HEK293 (cell line): ENCODE results near the gene STK4.
"Not testable (repeated sequence)": the region's sequence is repeated elsewhere in the genome, so short reads cannot be mapped to it uniquely, and the experiment has no call there.

Experiments
- KLF16 ChIP-seq: fragments of 450-650 bp; formaldehyde crosslinking; IDR thresholded peaks from 2 replicates; pipeline ENCODE4 v1.5.1; 2017; ENCODE audit warnings: missing biosample characterization, missing genetic modification characterization
- PRDM1 ChIP-seq: fragments of 450-650 bp; formaldehyde crosslinking; IDR thresholded peaks from 2 replicates; pipeline ENCODE4; 2016; ENCODE audit warnings: missing biosample characterization, missing genetic modification characterization
- ZBTB48 ChIP-seq: fragments of 450-650 bp; formaldehyde crosslinking; IDR thresholded peaks from 2 replicates; pipeline ENCODE4 v1.5.1; 2016; ENCODE audit warnings: missing biosample characterization, missing genetic modification characterization
- ZFP41 ChIP-seq: fragments of 450-650 bp; formaldehyde crosslinking; IDR thresholded peaks from 2 replicates; pipeline ENCODE4 v1.5.1; 2016; ENCODE audit warnings: missing biosample characterization, missing genetic modification characterization, borderline replicate concordance
- ZNF138 ChIP-seq: fragments of 450-650 bp; formaldehyde crosslinking; IDR thresholded peaks from 2 replicates; pipeline ENCODE4 v1.5.1; 2016; ENCODE audit warnings: missing biosample characterization, missing genetic modification characterization, borderline replicate concordance
- ZNF140 ChIP-seq: fragments of 450-650 bp; formaldehyde crosslinking; IDR thresholded peaks from 2 replicates; pipeline ENCODE4 v1.5.1; 2016; ENCODE audit warnings: missing biosample characterization, missing genetic modification characterization
- ZNF157 ChIP-seq: fragments of 450-650 bp; formaldehyde crosslinking; IDR thresholded peaks from 2 replicates; pipeline ENCODE4 v1.5.1; 2016; ENCODE audit warnings: missing biosample characterization, missing genetic modification characterization
- ZNF292 ChIP-seq: fragments of 450-650 bp; formaldehyde crosslinking; IDR thresholded peaks from 2 replicates; pipeline ENCODE4 v1.5.1; 2016; ENCODE audit warnings: low read depth, missing biosample characterization, missing genetic modification characterization, borderline replicate concordance
- ZNF48 ChIP-seq: fragments of 450-650 bp; formaldehyde crosslinking; IDR thresholded peaks from 2 replicates; pipeline ENCODE4 v1.5.1; 2016; ENCODE audit warnings: missing biosample characterization, missing genetic modification characterization
- ZNF501 ChIP-seq: fragments of 450-650 bp; formaldehyde crosslinking; IDR thresholded peaks from 2 replicates; pipeline ENCODE4 v1.5.1; 2016; ENCODE audit warnings: missing biosample characterization, missing genetic modification characterization
- ZNF529 ChIP-seq: fragments of 450-650 bp; formaldehyde crosslinking; IDR thresholded peaks from 2 replicates; pipeline ENCODE4 v1.5.1; 2017; ENCODE audit warnings: missing genetic modification characterization, missing biosample characterization; ENCODE audit not compliant: insufficient replicate concordance
- TF ChIP-seq, protein P1 (sequence below): fragments of 450-650 bp; formaldehyde crosslinking; IDR thresholded peaks from 2 replicates; pipeline ENCODE4 v1.5.1; 2016; ENCODE audit warnings: missing biosample characterization, missing genetic modification characterization
- TF ChIP-seq, protein P2 (sequence below): fragments of 450-650 bp; formaldehyde crosslinking; IDR thresholded peaks from 2 replicates; pipeline ENCODE4 v1.5.1; 2016; ENCODE audit warnings: missing biosample characterization, missing genetic modification characterization
- TF ChIP-seq, protein P3 (sequence below): fragments of 450-650 bp; formaldehyde crosslinking; IDR thresholded peaks from 2 replicates; pipeline ENCODE4 v1.5.1; 2017; ENCODE audit warnings: missing biosample characterization, mild to moderate bottlenecking, missing genetic modification characterization, moderate library complexity

DNA sequence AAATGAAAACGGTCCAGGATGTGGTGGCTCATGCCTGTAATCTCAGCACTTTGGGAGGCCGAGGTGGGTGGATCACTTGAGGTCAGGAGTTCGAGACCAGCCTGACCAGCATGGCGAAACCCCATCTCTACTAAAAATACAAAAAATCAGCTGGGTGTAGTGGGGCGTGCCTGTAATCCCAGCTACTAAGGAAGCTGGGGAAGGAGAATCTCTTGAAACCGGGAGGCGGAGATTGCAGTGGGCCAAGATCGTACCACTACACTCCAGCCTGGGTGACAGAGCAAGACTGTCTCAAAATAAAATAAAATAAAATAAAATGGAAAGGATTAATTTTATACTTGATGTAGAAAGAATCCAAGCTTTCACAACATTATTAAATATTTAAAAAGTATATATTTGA, 47.8 kb downstream of the STK4 start:
- not testable (repeated sequence) for TF ChIP-seq ZNF292 (tag by site-specific recombination); ZNF157 (tag by site-specific recombination); ZNF48 (tag by site-specific recombination); ZNF529 (tag by site-specific recombination); ZNF501; ZFP41 (tag by site-specific recombination); PRDM1 (tag by site-specific recombination); ZNF138 (tag by site-specific recombination); ZBTB48 (tag by site-specific recombination); KLF16 (tag by site-specific recombination); ZNF140 (tag by site-specific recombination)
- TF ChIP-seq, protein P1, sequence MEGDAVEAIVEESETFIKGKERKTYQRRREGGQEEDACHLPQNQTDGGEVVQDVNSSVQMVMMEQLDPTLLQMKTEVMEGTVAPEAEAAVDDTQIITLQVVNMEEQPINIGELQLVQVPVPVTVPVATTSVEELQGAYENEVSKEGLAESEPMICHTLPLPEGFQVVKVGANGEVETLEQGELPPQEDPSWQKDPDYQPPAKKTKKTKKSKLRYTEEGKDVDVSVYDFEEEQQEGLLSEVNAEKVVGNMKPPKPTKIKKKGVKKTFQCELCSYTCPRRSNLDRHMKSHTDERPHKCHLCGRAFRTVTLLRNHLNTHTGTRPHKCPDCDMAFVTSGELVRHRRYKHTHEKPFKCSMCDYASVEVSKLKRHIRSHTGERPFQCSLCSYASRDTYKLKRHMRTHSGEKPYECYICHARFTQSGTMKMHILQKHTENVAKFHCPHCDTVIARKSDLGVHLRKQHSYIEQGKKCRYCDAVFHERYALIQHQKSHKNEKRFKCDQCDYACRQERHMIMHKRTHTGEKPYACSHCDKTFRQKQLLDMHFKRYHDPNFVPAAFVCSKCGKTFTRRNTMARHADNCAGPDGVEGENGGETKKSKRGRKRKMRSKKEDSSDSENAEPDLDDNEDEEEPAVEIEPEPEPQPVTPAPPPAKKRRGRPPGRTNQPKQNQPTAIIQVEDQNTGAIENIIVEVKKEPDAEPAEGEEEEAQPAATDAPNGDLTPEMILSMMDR = not testable (repeated sequence)
- TF ChIP-seq, protein P2, sequence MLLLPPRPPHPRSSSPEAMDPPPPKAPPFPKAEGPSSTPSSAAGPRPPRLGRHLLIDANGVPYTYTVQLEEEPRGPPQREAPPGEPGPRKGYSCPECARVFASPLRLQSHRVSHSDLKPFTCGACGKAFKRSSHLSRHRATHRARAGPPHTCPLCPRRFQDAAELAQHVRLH (tag by site-specific recombination) = not testable (repeated sequence)
- TF ChIP-seq, protein P3, sequence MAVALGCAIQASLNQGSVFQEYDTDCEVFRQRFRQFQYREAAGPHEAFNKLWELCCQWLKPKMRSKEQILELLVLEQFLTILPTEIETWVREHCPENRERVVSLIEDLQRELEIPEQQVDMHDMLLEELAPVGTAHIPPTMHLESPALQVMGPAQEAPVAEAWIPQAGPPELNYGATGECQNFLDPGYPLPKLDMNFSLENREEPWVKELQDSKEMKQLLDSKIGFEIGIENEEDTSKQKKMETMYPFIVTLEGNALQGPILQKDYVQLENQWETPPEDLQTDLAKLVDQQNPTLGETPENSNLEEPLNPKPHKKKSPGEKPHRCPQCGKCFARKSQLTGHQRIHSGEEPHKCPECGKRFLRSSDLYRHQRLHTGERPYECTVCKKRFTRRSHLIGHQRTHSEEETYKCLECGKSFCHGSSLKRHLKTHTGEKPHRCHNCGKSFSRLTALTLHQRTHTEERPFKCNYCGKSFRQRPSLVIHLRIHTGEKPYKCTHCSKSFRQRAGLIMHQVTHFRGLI (tag by site-specific recombination) = not testable (repeated sequence)
